H1 (cell line): ENCODE measurements around the gene CNTF. TPM values are rescaled to one million over a fixed set of nuclear protein-coding genes. Genes with fewer than 3 reads are reported as not detected.

Experiments used
- BACH1 ChIP-seq: IDR thresholded peaks from 2 replicates; pipeline ENCODE4 v1.6.1; 2012; ENCODE audit warnings: low read length, improper control_type of control experiment
- CBX8 ChIP-seq: fragments of 300-800, 300-1000 bp; sonication (generic); IDR thresholded peaks from 2 replicates; pipeline ENCODE4 v1.7.1; 2016; ENCODE audit warnings: low read depth, low read length, borderline replicate concordance
- CEBPB ChIP-seq: IDR thresholded peaks from 2 replicates; pipeline ENCODE4 v1.6.1; 2012; ENCODE audit warnings: low read depth, low read length
- CHD7 ChIP-seq: fragments of 300-600 bp; sonication (generic); IDR thresholded peaks from 2 replicates; pipeline ENCODE4 v1.7.1; 2012; ENCODE audit warnings: low read length, moderate library complexity, mild to moderate bottlenecking, inconsistent platforms; ENCODE audit not compliant: insufficient replicate concordance
- EGR1 ChIP-seq: IDR thresholded peaks from 2 replicates; pipeline ENCODE4 v1.6.1; 2011; ENCODE audit warnings: low read depth, low read length, borderline replicate concordance
- KDM5A ChIP-seq: fragments of 200-600 bp; IDR thresholded peaks from 2 replicates; pipeline ENCODE4 v1.7.1; 2012; ENCODE audit warnings: mild to moderate bottlenecking, low read length, inconsistent platforms, mixed read lengths
- RFX5 ChIP-seq: IDR thresholded peaks from 2 replicates; pipeline ENCODE4 v1.6.1; 2011; ENCODE audit warnings: low read depth, low read length, improper control_type of control experiment, borderline replicate concordance
- SAP30 ChIP-seq: fragments of 300-600 bp; sonication (generic); IDR thresholded peaks from 2 replicates; pipeline ENCODE4 v1.7.1; 2012; ENCODE audit warnings: low read length, moderate library complexity, mild to moderate bottlenecking, inconsistent platforms; ENCODE audit not compliant: insufficient read depth, insufficient replicate concordance
- SP2 ChIP-seq: IDR thresholded peaks from 2 replicates; pipeline ENCODE4 v1.6.1; 2012; ENCODE audit warnings: mild to moderate bottlenecking, low read length, inconsistent platforms
- USF2 ChIP-seq: IDR thresholded peaks from 2 replicates; pipeline ENCODE4 v1.6.1; 2011; ENCODE audit warnings: low read length, improper control_type of control experiment
- polyA plus RNA-seq, 7 experiments: library from polyadenylated mRNA; depleted of rRNA in 3 of 7; stranded (reverse) in 5 of 7; unstranded in 2 of 7; fragments of >200 nt in 5 of 7; fragments of 200-250 nt in 2 of 7; gene quantifications; 1 replicate in 5 of 7; 2 replicates in 1 of 7; 4 replicates in 1 of 7; pipeline versions ENCODE4 v1.2.1 to v1.2.3, GENCODE V29; 2011 to 2013; ENCODE audit warnings: missing spikeins in 2 of 7, mixed read lengths in 2 of 7
- total RNA-seq: library from RNA; stranded (reverse); fragmentation: NEBNext Ultra II Directional; extraction: Animal tissue kit (Norgen Biotek cat#: 25700); gene quantifications from 2 replicates; pipeline ENCODE4 v1.2.1, GENCODE V29; 2021

The CNTF gene
- total and polyA plus RNA-seq, 2 of the 8 experiments (the other 6 are each of a cell fraction or from before 2014, with no cell fraction given) = 0.41 to 1.5 TPM

GRCh38 chr11:58659910-58660570 is 37.6 kb downstream of the CNTF start (continued):
- TF ChIP-seq CHD7 = no peak
- TF ChIP-seq EGR1 = no peak
- no peak for TF ChIP-seq CBX8
- TF ChIP-seq SAP30 = no peak
- TF ChIP-seq USF2 = no peak
- TF ChIP-seq SP2 = no peak
- TF ChIP-seq CEBPB = no peak
- no peak for TF ChIP-seq BACH1
- no peak for TF ChIP-seq RFX5
- TF ChIP-seq KDM5A = no peak
